ENCODE results near the gene RUFY2.

- no peak for TF ChIP-seq POLR2A (IDR thresholded peaks at IDR 0.05)
- no peak for TF ChIP-seq EP300 (IDR thresholded peaks at IDR 0.05)
- TF ChIP-seq, protein P1, sequence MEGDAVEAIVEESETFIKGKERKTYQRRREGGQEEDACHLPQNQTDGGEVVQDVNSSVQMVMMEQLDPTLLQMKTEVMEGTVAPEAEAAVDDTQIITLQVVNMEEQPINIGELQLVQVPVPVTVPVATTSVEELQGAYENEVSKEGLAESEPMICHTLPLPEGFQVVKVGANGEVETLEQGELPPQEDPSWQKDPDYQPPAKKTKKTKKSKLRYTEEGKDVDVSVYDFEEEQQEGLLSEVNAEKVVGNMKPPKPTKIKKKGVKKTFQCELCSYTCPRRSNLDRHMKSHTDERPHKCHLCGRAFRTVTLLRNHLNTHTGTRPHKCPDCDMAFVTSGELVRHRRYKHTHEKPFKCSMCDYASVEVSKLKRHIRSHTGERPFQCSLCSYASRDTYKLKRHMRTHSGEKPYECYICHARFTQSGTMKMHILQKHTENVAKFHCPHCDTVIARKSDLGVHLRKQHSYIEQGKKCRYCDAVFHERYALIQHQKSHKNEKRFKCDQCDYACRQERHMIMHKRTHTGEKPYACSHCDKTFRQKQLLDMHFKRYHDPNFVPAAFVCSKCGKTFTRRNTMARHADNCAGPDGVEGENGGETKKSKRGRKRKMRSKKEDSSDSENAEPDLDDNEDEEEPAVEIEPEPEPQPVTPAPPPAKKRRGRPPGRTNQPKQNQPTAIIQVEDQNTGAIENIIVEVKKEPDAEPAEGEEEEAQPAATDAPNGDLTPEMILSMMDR (IDR thresholded peaks at IDR 0.05), result no peak
- no peak for TF ChIP-seq POLR2AphosphoS5 (IDR thresholded peaks at IDR 0.05)
These were observed 101.2 kb downstream of the RUFY2 start for GRCh38 chr10:68305854-68306253.

Measured in stomach (tissue), 4 donors.